HPDE6-E6E7 (cell line): Measurements from ENCODE around the gene NADK.
"Not testable (repeated sequence)": the region's sequence is repeated elsewhere in the genome, so short reads cannot be mapped to it uniquely, and the experiment has no call there.

ENCODE experiments used
- DNase-seq: peaks from one replicate; pipeline ENCODE4 v3.0.0; 2011; ENCODE audit warnings: missing footprints; ENCODE audit errors: extremely low spot score

NADK gene

DNA sequence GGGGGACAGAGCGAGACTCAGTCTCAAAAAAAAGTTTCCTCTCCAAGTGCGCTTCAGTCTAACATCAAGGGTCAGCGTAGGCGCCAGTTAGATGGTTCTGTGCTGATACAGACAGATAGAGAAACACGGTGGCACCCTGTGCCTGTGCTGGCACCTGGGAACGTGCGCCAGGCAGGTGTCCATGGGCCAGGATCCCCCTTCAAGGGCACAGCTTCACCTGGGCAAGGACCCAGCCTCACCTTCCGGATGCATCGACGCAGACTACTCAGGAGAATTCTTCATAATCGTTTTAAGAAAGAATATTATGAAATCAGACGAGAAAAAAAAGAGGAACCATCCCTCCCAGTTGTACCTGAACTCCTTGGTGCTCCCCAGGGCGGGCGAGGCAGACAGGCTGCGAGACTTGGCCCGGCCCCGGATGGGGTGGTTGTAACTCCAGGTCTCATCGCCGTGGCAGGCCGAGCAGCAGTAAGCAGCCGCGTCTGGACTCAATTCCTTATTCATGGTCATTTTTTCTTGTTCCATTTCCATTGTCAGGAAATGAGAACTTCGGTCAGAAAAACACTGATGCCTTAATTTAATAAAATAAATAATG, 13.3 kb downstream of the NADK start:
- DNase-seq, result no peak

- DNase-seq, result no peak
These were observed 14.3 kb downstream of the NADK start for GRCh38 chr1:1763657-1764621.

GRCh38 chr1:1761504-1762376, 16.5 kb downstream of the NADK start:
- DNase-seq, result no peak

- DNase-seq, result no peak
These were observed 17.6 kb downstream of the NADK start for GRCh38 chr1:1760715-1761114.

DNA sequence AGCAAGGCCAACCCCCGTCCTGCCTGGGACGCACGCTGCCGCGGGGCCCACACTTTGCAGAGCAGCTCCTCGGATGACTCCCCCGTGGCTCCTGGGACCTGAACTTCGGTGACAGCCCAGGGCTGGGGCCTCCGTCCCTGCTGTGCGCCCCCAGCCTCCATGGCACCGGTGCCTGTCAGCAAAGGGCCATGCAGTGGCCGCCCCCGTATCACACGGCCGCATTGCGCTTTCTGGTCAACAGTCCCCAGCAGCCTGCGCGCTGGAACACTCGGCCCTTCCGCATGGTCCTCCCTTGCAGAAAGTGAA, 18.0 kb downstream of the NADK start:
- DNase-seq, result no peak

GRCh38 chr1:1759456-1760344, 18.6 kb downstream of the NADK start:
- DNase-seq, result no peak

DNA sequence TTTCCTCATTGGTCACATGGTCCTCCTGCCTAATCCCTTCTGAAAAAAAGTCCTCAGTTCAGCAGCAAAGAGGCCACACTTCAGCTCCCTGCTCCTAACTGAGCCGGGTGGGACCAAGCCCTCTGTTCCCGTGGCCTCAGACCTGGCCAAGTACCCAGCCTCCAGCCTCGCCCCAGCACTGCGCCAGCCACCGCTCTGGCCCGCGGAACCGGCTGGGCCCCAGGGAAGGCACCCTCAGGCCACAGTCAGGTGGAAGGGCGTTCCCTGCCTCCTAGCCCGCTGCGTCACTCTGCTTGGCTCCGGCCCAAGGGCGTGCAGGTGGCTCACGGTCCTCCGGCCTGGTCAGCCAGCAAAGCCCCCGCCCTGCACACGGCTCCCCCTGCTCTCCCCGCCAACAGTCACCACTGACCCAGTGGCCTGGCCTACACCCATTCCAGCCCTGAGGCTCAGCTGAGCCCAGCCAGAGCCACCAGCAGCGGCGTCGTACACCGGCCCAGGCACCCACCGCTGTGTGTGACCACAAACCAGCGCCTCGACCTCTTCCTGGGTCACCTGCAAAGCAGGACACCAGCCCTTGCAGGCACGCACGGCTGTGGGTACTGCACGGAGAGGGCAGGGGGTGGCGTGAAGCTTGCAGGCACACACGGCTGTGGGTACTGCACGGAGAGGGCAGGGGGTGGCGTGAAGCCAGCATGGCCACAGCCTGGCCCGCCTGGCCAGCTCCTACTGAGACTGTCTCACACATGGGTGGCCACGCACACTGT, 19.4 kb downstream of the NADK start:
- DNase-seq, result peak; percentile 76

DNA sequence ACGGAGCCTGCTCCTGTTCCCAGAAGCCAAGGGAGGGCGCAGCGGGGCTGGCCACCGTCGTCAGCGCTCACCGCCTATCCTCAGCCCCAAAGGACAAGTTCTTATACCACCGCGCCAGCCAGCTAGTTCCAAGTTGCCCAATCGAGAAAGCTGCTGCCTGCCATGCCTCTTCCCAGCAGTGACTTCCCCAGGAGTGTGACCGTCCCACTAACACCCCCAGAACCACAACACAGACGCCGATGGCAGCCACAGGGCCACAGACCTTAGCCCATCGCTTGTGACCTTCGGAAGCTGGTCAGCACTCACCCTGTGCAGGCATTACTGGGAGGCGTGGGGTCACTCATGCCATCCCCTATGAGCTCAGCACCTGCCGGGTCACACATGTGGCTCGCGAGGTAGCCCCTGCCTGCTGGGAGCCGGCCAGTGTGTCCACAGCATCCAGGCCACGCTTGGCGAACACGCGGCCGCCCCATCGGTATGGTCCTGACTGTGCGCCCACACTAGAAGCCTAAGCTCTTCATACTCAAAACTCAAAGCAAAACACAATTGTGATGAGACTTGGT, 20.1 kb downstream of the NADK start:
- no peak for DNase-seq

GRCh38 chr1:1757422-1758058, 20.7 kb downstream of the NADK start:
- DNase-seq, result no peak

DNA sequence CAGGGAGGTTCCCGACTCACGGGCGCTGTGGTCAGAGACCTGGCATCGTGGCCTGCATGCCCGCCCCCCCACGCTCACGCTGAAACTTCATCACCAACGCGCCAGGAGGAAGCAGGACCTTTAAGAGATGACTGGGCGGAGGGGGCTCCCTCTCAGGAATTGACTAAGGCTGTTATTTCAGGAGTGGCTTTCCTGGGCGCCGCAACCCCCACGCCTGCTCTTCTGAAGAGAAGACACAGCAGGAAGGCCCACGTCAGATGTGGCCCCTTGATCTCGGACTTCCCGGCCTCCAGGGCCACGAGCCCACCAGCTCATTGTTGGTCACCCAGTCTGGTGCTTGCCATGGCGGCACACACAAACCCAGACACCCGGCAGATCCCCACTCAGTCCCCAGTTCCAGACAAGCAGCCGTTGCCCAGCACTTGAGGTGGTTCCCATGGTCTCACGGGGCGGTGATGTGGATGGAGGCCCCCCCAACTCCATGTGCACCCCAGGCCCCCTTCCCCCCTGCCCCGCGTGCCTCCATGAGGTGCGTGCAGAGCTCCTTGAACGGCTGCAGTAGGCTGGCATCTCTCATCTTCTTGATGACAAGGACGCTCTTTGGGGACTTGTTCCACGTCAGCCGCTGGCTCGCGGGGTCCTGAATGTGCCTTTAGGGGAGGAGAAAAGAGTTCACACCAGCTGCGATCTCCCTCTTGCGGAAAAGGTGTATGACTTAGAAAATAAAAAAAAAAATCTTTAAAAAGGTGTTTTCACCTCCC, 21.4 kb downstream of the NADK start:
- DNase-seq, result no peak

GRCh38 chr1:1755852-1756251, 22.4 kb downstream of the NADK start:
- no peak for DNase-seq

GRCh38 chr1:1755426-1755825, 22.8 kb downstream of the NADK start:
- DNase-seq, result no peak

DNA sequence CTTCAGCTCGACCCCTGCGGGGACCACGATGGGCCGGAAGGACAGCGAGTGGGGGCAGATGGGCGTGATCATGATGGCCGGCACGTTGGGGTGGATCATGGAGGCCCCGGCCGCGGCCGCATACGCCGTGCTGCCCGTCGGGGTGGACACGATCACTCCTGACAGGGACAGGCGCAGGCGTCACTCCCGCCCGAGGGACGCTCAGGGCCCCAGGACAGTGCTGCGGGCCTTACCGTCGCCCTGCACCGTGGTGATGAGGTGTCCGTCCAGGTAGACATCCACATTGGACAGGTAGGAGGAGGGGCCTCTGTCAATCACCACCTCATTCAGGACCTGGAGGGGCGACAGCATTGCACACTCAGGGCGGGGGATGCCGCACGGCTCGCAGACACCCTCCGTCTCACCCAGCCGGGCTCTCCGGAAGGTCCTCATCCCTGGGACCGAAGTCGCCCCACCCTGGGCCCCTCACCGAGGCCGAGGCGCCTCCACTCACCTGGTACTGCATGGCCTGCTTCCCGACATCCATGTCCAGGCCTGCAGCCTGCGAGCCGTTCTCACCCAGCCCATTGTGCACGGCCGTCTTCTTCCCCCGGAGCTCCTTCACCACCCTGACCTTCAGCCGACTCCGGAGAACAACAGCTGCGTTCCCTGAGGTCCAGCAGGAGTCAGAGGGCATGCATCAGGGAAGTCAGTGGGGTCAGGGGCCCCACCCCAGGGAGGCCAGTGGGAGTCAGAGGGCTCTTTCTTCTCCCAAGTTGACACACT, 24.0 kb downstream of the NADK start:
- no peak for DNase-seq

- no peak for DNase-seq
These were observed 24.7 kb downstream of the NADK start for GRCh38 chr1:1753607-1754005.

DNA sequence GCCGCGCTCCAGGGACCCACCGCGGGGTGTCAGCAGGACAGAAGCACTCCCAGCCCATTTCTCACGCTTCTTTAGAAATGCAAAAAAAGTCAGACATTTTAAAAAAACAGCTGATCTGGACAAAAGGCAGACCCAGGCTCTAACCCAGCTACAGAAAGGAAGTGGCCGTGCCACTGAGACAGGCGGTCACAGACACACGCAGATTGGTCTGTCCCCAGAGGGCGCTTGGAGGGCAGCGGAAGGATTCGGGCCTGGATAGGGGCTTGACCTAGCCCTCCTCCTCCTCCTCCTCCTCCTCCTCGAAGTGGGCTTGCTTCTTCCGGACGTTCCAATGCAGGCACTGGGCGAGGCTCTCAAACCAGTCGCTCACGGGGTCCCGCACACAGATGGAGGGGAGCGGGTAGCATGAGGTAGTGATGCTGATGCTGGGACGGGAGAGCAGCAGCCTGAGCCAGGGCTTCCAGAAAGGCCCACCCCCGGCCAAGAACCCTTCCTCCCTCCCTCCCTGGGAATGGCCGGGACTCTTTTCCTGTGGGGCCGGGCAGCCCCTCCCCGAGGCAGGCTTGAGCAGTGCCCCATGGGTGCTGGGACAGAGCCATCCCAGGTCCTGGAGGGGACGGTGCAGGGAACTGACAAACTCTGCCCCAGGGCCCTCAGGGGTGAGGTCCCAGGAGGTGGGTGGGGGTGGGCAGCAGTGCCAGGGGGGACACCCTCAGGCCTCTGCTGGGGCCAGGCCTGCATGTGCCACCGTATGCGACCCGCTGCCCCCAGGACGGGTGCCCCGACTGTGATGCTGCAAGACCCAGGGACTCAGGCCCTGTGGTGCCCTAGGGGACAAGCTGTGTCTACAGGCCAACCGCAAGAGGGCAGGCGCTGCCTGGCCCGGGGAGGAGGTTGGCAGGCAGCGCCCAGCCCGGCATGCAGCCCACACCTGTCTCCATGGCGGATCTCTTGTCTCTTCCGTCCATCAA, 25.3 kb downstream of the NADK start:
- DNase-seq, result no peak

GRCh38 chr1:1752190-1752589, 26.1 kb downstream of the NADK start:
- no peak for DNase-seq

- not testable (repeated sequence) for DNase-seq
These were observed 28.3 kb downstream of the NADK start for GRCh38 chr1:1749941-1750340.
